ENCODE data around the gene CPXM2. TPM values are rescaled to one million over a fixed set of nuclear protein-coding genes. Genes with fewer than 3 reads are reported as not detected.

Gene CPXM2
- polyA plus RNA-seq, 3 donors, result not detected

DNA sequence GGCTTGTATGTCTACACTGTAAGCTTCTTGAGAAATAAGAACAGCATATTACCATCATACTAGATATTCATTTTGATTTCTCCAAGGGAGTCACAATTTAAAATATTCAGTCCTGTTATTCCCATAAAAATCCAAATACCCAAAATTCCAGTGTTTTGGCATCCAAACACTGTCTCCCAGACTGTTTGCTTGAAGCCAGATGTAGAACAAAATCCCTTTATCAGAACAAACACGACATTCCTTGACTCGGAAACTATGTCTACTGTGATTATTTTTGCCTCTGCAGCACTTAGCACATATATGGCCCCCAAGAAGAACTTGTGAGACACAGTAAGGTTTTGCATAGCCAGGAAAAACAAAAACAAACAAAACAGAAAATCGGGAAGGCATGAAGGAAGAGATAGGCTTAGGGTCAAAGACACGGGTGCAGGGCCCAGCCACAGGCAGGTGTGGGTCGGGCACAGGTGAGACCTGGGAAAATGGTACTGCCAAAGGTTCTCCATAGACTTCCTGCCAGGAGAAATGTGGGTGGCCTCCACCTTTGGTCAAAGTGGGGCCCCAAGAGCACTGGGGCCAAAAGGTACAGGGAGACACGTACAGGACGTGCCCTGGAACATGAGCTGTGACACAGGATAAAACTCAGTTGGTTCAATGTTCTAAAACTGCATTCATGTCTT is 36.5 kb downstream of the CPXM2 start:
- H3K36me3 Mint-ChIP-seq, result no peaks in the 10 kb centered on the region

DNA sequence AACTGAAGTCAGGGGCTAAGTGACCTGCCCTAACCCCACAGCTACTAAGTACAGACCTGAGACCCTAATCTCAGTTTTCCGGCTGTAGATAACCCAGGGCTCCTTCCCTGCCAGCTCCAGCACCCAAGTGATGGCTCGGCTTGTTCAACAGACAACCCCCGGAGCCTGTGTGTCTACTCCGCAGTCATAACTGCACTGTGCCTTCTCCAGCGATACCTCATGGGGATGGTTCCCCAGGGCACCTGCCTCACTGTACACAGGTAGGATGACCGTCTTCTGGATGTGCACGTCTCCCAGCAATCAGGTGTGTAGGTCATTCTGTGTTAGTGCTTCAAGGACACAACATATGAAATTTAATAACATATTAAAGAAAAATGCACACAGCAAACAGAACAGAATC is 37.1 kb downstream of the CPXM2 start:
- H3K4me3 ChIP-seq (replicated peaks in 1 of 3; ENCODE audit: low read depth in 2 of 3, low read length in 3 of 3), result no peak overlapping the region
- H2AFZ ChIP-seq (ENCODE audit: insufficient read depth, low read depth, low read length, poor library complexity, severe bottlenecking), result no peak overlapping the region
- Mint-ChIP-seq H3K9me3 (peaks cover 0 to 7% (median 0%) of the 10 kb centered on the region in 7 donors), H3K27ac (no peak overlapping the region), H3K4me3 (no peak overlapping the region), H3K36me3 (no peaks in the 10 kb centered on the region), H3K4me1 (peaks cover 2% of the 10 kb centered on the region), H3K27me3 (ENCODE audit: low read depth in 3 of 3) (peaks cover 5 to 13% (median 5%) of the 10 kb centered on the region in 3 donors)
- DNase-seq, result no peak
- no peak overlapping the region for H3K27ac ChIP-seq (ENCODE audit: low read depth in 1 of 2, low read length in 2 of 2)
- H3K4me2 ChIP-seq (replicated peaks; ENCODE audit: extremely low read depth, low read length, poor library complexity, severe bottlenecking), result no peak overlapping the region
- H3K36me3 ChIP-seq (replicated peaks in 1 of 2; ENCODE audit: control insufficient read depth in 1 of 2, insufficient read depth in 2 of 2, low read length in 2 of 2), result no peaks in the 10 kb centered on the region
- no peaks in the 10 kb centered on the region for H3K79me2 ChIP-seq (ENCODE audit: insufficient read depth, low read length)
- H3K9ac ChIP-seq (ENCODE audit: insufficient read depth, low read length, poor library complexity, severe bottlenecking), result no peak overlapping the region
- H3K4me1 ChIP-seq (ENCODE audit: control insufficient read depth in 1 of 2, insufficient read depth in 2 of 2, low read length in 2 of 2), result no peaks in the 10 kb centered on the region
- H3K27me3 ChIP-seq (ENCODE audit: control insufficient read depth in 2 of 2, insufficient read depth in 2 of 2, low read length in 2 of 2), result no peaks in the 10 kb centered on the region
- WGBS (ENCODE audit: insufficient coverage), result 98% methylated on average over 4 of the region's 7 CpGs
- no peaks in the 10 kb centered on the region for H3K9me3 ChIP-seq (replicated peaks in 1 of 2; ENCODE audit: control insufficient read depth in 1 of 2, insufficient read depth in 1 of 2, low read length in 2 of 2)
- H4K20me1 ChIP-seq (ENCODE audit: insufficient read depth, low read length), result no peaks in the 10 kb centered on the region
- TF ChIP-seq, protein P1, sequence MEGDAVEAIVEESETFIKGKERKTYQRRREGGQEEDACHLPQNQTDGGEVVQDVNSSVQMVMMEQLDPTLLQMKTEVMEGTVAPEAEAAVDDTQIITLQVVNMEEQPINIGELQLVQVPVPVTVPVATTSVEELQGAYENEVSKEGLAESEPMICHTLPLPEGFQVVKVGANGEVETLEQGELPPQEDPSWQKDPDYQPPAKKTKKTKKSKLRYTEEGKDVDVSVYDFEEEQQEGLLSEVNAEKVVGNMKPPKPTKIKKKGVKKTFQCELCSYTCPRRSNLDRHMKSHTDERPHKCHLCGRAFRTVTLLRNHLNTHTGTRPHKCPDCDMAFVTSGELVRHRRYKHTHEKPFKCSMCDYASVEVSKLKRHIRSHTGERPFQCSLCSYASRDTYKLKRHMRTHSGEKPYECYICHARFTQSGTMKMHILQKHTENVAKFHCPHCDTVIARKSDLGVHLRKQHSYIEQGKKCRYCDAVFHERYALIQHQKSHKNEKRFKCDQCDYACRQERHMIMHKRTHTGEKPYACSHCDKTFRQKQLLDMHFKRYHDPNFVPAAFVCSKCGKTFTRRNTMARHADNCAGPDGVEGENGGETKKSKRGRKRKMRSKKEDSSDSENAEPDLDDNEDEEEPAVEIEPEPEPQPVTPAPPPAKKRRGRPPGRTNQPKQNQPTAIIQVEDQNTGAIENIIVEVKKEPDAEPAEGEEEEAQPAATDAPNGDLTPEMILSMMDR (IDR thresholded peaks at IDR 0.05), result no peak
- intact Hi-C loops (cut with micrococcal nuclease), result no loop called here

More for the DNA sequence above, 36.5 kb downstream of the CPXM2 start:
- Histone ChIP-seq H2AFZ (ENCODE audit: insufficient read depth, low read depth, low read length, poor library complexity, severe bottlenecking) (no peak overlapping the region), H4K20me1 (ENCODE audit: insufficient read depth, low read length) (no peaks in the 10 kb centered on the region), H3K4me3 (replicated peaks in 1 of 3; ENCODE audit: low read depth in 2 of 3, low read length in 3 of 3) (no peak overlapping the region), H3K9me3 (replicated peaks in 1 of 2; ENCODE audit: control insufficient read depth in 1 of 2, insufficient read depth in 1 of 2, low read length in 2 of 2) (no peaks in the 10 kb centered on the region), H3K79me2 (ENCODE audit: insufficient read depth, low read length) (no peaks in the 10 kb centered on the region), H3K4me1 (ENCODE audit: control insufficient read depth in 1 of 2, insufficient read depth in 2 of 2, low read length in 2 of 2) (no peaks in the 10 kb centered on the region), H3K9ac (ENCODE audit: insufficient read depth, low read length, poor library complexity, severe bottlenecking) (no peak overlapping the region), H3K27me3 (ENCODE audit: control insufficient read depth in 2 of 2, insufficient read depth in 2 of 2, low read length in 2 of 2) (no peaks in the 10 kb centered on the region), H3K27ac (ENCODE audit: low read depth in 1 of 2, low read length in 2 of 2) (no peak overlapping the region), H3K36me3 (replicated peaks in 1 of 2; ENCODE audit: control insufficient read depth in 1 of 2, insufficient read depth in 2 of 2, low read length in 2 of 2) (no peaks in the 10 kb centered on the region), H3K4me2 (replicated peaks; ENCODE audit: extremely low read depth, low read length, poor library complexity, severe bottlenecking) (no peak overlapping the region)
- intact Hi-C loops (cut with micrococcal nuclease), result no loop called here
- TF ChIP-seq, protein P1 (IDR thresholded peaks at IDR 0.05), result no peak
- Mint-ChIP-seq H3K4me3 (no peak overlapping the region), H3K27me3 (ENCODE audit: low read depth in 3 of 3) (peaks cover 5 to 13% (median 5%) of the 10 kb centered on the region in 3 donors), H3K9me3 (peaks cover 0 to 7% (median 0%) of the 10 kb centered on the region in 7 donors), H3K27ac (no peak overlapping the region), H3K4me1 (no peaks in the 10 kb centered on the region)
- WGBS (ENCODE audit: insufficient coverage), result 93% methylated on average over 7 of the region's 7 CpGs
- DNase-seq, result no peak
